PC-3 (cell line): Measurements from ENCODE around the gene NCOA1. TPM values are rescaled to one million over a fixed set of nuclear protein-coding genes. Genes with fewer than 3 reads are reported as not detected.

Experiments used
- ATAC-seq: fragments of 200-7000 bp; cut with Tn5 transposase; 2 replicates; pipeline ENCODE4 v1.9.1; 2020; ENCODE audit warnings: mild to moderate bottlenecking, moderate library complexity
- BruUV-seq: library from RNA; stranded (reverse); fragments of 400-500 nt; replicated peaks from 2 replicates; lab custom pipeline; 2021; lab: Mats Ljungman, UMichigan
- CTCF ChIA-PET: fragments of 300-600 bp; sonication (Branson Sonifier 250); formaldehyde crosslinking; loops from one replicate; lab custom pipeline; 2022; ENCODE audit warnings: antibody characterized with exemption; lab: Charles Lee
- POLR2A ChIA-PET: fragments of 300-600 bp; sonication (Branson Sonifier 250); formaldehyde crosslinking; loops from one replicate; lab custom pipeline; 2022; ENCODE audit warnings: antibody characterized with exemption; ENCODE audit not compliant: unreplicated experiment; lab: Charles Lee
- DNase-seq: peaks from one replicate; pipeline ENCODE4 v3.0.0-alpha.2; 2015
- H2AFZ ChIP-seq: fragments of 300-600 bp; sonication (generic); 2 replicates; pipeline ENCODE4 v1.6.0; 2016; ENCODE audit warnings: antibody characterized with exemption, low read length
- H3F3A ChIP-seq: fragments of 300-600 bp; sonication (generic); one replicate; pipeline ENCODE4 v1.6.0; 2017; ENCODE audit warnings: antibody characterized with exemption, low read length, control low read depth, mild to moderate bottlenecking; ENCODE audit not compliant: unreplicated experiment
- H3K27ac ChIP-seq: fragments of 300-600 bp; sonication (generic); 2 replicates; pipeline ENCODE4 v1.5.1; 2016; ENCODE audit warnings: mild to moderate bottlenecking, low read length
- H3K27me3 ChIP-seq: fragments of 300-600 bp; sonication (generic); 2 replicates; pipeline ENCODE4 v1.6.1; 2016; ENCODE audit warnings: low read length, mixed read lengths
- H3K36me3 ChIP-seq: fragments of 300-600 bp; sonication (generic); 2 replicates; pipeline ENCODE4 v1.6.1; 2016; ENCODE audit warnings: low read depth, mixed run types, low read length, mixed read lengths
- H3K4me1 ChIP-seq: fragments of 300-600 bp; sonication (generic); 2 replicates; pipeline ENCODE4 v1.5.1; 2016; ENCODE audit warnings: low read length; ENCODE audit not compliant: insufficient read depth
- H3K4me2 ChIP-seq: fragments of 300-600 bp; sonication (generic); 2 replicates; pipeline ENCODE4 v1.6.0; 2016; ENCODE audit warnings: low read length
- H3K4me3 ChIP-seq: fragments of 300-600 bp; sonication (generic); 2 replicates; pipeline ENCODE4 v1.5.1; 2016; ENCODE audit warnings: mild to moderate bottlenecking, low read length, mixed read lengths
- H3K79me2 ChIP-seq: fragments of 300-600 bp; sonication (generic); 2 replicates; pipeline ENCODE4 v1.6.1; 2017; ENCODE audit warnings: low read length, mixed read lengths
- H3K9ac ChIP-seq: fragments of 300-600 bp; sonication (generic); 2 replicates; pipeline ENCODE4 v1.6.0; 2016; ENCODE audit warnings: mild to moderate bottlenecking, low read length
- H3K9me2 ChIP-seq: fragments of 300-600 bp; sonication (generic); replicated peaks from 2 replicates; pipeline ENCODE4 v1.6.1; 2016; ENCODE audit warnings: mixed run types, low read length, mixed read lengths
- H3K9me3 ChIP-seq: fragments of 300-600 bp; sonication (generic); 2 replicates; pipeline ENCODE4 v1.6.1; 2016; ENCODE audit warnings: low read length, mixed read lengths
- H4K20me1 ChIP-seq: fragments of 300-600 bp; sonication (generic); 2 replicates; pipeline ENCODE4 v1.6.1; 2016; ENCODE audit warnings: low read length, mixed read lengths
- EZH2 ChIP-seq: fragments of 300-600 bp; sonication (generic); IDR thresholded peaks from one replicate; pipeline ENCODE4 v1.6.1; 2017; ENCODE audit warnings: antibody characterized with exemption, mild to moderate bottlenecking, low read length; ENCODE audit not compliant: unreplicated experiment
- EZH2phosphoT487 ChIP-seq: fragments of 300-600 bp; sonication (generic); IDR thresholded peaks from 2 replicates; pipeline ENCODE4 v1.6.1; 2018; ENCODE audit warnings: mild to moderate bottlenecking, antibody characterized with exemption, low read length, borderline replicate concordance
- intact Hi-C: fragments of 100-400 bp; cut with micrococcal nuclease; formaldehyde crosslinking; loops from 2 replicates; pipeline ENCODE4 v1.9.0; 2023
- total RNA-seq: library from RNA; depleted of rRNA; stranded (reverse); fragments of >200 nt; gene quantifications from 2 replicates; pipeline ENCODE4 v1.2.3, GENCODE V29; 2014
- TF ChIP-seq, protein P1 (sequence below): fragments of 300-600 bp; sonication (generic); conservative IDR thresholded peaks from 2 replicates; pipeline ENCODE4 v1.5.1; 2017; ENCODE audit warnings: antibody characterized with exemption, low read depth, mild to moderate bottlenecking, low read length

NCOA1 gene
- total RNA-seq, 1 experiment from 2014 or later = 7.5 TPM

DNA sequence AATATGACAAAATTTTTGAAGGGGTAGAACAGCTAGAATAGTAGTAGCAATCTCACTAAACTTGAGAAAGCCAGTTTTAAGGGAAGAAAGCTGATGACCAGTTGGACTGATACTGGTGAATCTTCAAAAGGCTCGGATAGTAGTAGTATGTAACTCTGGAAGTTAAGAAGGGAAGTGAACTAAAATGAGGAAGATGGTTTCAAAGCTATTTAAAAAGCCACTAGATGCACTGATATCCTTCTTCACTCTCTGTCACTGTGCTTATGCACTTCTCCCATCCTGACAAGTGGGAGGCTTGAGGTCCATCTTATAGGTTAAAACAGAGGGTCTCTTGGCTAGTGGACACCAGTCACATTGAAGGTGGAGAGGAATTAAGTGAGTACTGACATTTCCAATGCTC, 141.1 kb downstream of the NCOA1 start:
- no peaks in the 10 kb centered on the region for H3K4me1 ChIP-seq
- no peaks in the 10 kb centered on the region for H3K9me3 ChIP-seq
- no peaks in the 10 kb centered on the region for H4K20me1 ChIP-seq
- ATAC-seq = no peak
- no peaks in the 10 kb centered on the region for H3F3A ChIP-seq
- BruUV-seq = no TSS peak
- TF ChIP-seq EZH2 (no peak), EZH2phosphoT487 (no peak)
- TF ChIP-seq, protein P1, sequence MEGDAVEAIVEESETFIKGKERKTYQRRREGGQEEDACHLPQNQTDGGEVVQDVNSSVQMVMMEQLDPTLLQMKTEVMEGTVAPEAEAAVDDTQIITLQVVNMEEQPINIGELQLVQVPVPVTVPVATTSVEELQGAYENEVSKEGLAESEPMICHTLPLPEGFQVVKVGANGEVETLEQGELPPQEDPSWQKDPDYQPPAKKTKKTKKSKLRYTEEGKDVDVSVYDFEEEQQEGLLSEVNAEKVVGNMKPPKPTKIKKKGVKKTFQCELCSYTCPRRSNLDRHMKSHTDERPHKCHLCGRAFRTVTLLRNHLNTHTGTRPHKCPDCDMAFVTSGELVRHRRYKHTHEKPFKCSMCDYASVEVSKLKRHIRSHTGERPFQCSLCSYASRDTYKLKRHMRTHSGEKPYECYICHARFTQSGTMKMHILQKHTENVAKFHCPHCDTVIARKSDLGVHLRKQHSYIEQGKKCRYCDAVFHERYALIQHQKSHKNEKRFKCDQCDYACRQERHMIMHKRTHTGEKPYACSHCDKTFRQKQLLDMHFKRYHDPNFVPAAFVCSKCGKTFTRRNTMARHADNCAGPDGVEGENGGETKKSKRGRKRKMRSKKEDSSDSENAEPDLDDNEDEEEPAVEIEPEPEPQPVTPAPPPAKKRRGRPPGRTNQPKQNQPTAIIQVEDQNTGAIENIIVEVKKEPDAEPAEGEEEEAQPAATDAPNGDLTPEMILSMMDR = no peak
- no peaks in the 10 kb centered on the region for H3K36me3 ChIP-seq
- no peak overlapping the region for H3K9ac ChIP-seq
- ChIA-PET POLR2A (no interaction called here), CTCF (no interaction called here)
- intact Hi-C loops = no loop called here
- H3K9me2 ChIP-seq = no peaks in the 10 kb centered on the region
- H3K79me2 ChIP-seq = no peaks in the 10 kb centered on the region
- H3K27me3 ChIP-seq = no peaks in the 10 kb centered on the region
- no peak overlapping the region for H3K4me3 ChIP-seq
- H3K27ac ChIP-seq = no peak overlapping the region
- H3K4me2 ChIP-seq = no peak overlapping the region
- DNase-seq = no peak
- no peak overlapping the region for H2AFZ ChIP-seq

DNA sequence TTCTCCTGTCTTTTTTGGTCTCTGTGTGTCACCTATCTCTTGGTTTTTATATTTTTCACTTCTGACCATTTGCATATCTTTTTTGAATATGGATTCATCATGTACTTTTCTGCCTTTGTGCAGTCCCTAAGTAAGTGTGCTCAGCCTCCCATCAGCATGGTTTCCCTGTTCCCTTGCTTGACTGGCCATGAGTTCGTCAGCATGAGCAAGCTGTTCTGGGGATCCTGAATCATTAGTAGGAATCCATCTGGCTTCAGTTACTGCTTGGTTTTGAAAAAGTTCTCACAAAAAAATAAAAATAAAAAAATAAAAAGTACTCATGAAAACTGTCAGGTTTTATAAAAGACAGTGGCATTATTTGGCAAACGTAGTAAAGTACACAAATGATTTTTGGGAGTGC, 144.1 kb downstream of the NCOA1 start:
- no peak overlapping the region for H2AFZ ChIP-seq
- H3K9me3 ChIP-seq = no peaks in the 10 kb centered on the region
- intact Hi-C loops = no loop called here
- no peak for ATAC-seq
- no peaks in the 10 kb centered on the region for H3K27me3 ChIP-seq
- no peak for DNase-seq
- H4K20me1 ChIP-seq = no peaks in the 10 kb centered on the region
- no peak overlapping the region for H3K4me3 ChIP-seq
- TF ChIP-seq EZH2 (no peak), EZH2phosphoT487 (no peak)
- TF ChIP-seq, protein P1 = no peak
- H3K4me2 ChIP-seq = no peak overlapping the region
- H3F3A ChIP-seq = no peaks in the 10 kb centered on the region
- H3K4me1 ChIP-seq = no peaks in the 10 kb centered on the region
- no peaks in the 10 kb centered on the region for H3K9me2 ChIP-seq
- POLR2A ChIA-PET = no interaction called here
- BruUV-seq = no TSS peak
- H3K36me3 ChIP-seq = no peaks in the 10 kb centered on the region
- H3K79me2 ChIP-seq = no peaks in the 10 kb centered on the region
- H3K27ac ChIP-seq = no peak overlapping the region
- H3K9ac ChIP-seq = no peak overlapping the region
- CTCF ChIA-PET = no interaction called here

DNA sequence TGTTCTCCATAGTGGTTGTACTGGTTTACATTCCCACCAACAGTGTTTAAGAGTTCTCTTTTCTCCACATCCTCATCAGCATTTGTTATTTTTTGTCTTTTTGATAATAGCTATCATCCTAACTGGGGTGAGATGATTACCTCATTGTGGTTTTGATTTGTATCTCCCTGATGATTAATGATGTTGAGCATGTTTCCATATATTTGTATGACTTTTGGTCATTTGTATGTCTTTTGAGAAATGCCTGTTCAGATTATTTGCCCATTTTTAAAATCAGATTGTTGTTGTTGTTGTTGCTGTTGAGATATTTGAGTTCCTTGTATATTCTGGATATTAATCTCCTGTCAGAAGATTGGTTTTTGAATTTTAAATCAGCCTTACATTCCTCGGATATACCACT, 147.5 kb downstream of the NCOA1 start:
- no peaks in the 10 kb centered on the region for H3K27me3 ChIP-seq
- no peaks in the 10 kb centered on the region for H3K36me3 ChIP-seq
- H3K4me3 ChIP-seq = no peak overlapping the region
- H3K9me2 ChIP-seq = no peaks in the 10 kb centered on the region
- CTCF ChIA-PET = no interaction called here
- H3K27ac ChIP-seq = no peak overlapping the region
- ATAC-seq (no peak), DNase-seq (no peak)
- no peak overlapping the region for H3K4me2 ChIP-seq
- no peaks in the 10 kb centered on the region for H3F3A ChIP-seq
- intact Hi-C loops = no loop called here
- no peaks in the 10 kb centered on the region for H3K9me3 ChIP-seq
- H3K79me2 ChIP-seq = no peaks in the 10 kb centered on the region
- H3K9ac ChIP-seq = no peak overlapping the region
- H4K20me1 ChIP-seq = no peaks in the 10 kb centered on the region
- TF ChIP-seq EZH2phosphoT487 (no peak), EZH2 (no peak)
- TF ChIP-seq, protein P1 = no peak
- POLR2A ChIA-PET = no interaction called here
- no TSS peak for BruUV-seq
- H3K4me1 ChIP-seq = no peaks in the 10 kb centered on the region
- no peak overlapping the region for H2AFZ ChIP-seq
